Tibial nerve (tissue), 4 donors: ENCODE data around the gene TBC1D22A.

ENCODE experiments used
- EP300 ChIP-seq, 2 donors: sonication (generic); formaldehyde crosslinking; IDR thresholded peaks; one replicate each; pipeline ENCODE4 v1.6.1; 2017; ENCODE audit warnings: antibody characterized with exemption in 2 of 2, mild to moderate bottlenecking in 1 of 2
- POLR2A ChIP-seq, 2 donors: fragments of 450-650 bp; IDR thresholded peaks; one replicate each; pipeline ENCODE4 v1.6.1; 2017; ENCODE audit warnings: antibody characterized with exemption in 2 of 2, mild to moderate bottlenecking in 2 of 2, moderate library complexity in 2 of 2
- TF ChIP-seq, protein P1 (sequence below), 5 experiments: fragments of 200-600 bp in 3 of 5; fragments of 450-650 bp in 2 of 5; sonication (generic) in 3 of 5; IDR thresholded peaks; one replicate each; pipeline ENCODE4 v1.5.1; 2016 to 2019; ENCODE audit warnings: antibody characterized with exemption in 5 of 5, mild to moderate bottlenecking in 3 of 5, moderate library complexity in 2 of 5

DNA sequence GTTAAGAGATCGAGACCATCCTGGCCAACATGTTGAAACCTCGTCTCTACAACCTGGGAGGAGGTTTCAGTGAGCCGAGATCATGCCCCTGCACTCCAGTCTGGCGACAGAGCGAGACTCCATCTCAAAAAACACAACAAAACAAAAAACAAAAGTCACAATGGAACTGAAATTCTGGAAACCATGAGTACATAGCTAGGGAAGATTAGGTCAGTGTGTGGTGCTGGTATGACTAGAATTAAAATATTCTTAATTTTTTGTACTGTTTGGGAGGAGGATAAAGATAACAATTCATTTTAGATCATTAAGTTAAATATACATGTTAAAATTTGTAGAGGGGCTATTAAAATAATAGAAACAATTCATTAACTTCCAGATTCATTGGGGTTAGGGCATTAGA, 344.4 kb downstream of the TBC1D22A start:
- TF ChIP-seq, protein P1, sequence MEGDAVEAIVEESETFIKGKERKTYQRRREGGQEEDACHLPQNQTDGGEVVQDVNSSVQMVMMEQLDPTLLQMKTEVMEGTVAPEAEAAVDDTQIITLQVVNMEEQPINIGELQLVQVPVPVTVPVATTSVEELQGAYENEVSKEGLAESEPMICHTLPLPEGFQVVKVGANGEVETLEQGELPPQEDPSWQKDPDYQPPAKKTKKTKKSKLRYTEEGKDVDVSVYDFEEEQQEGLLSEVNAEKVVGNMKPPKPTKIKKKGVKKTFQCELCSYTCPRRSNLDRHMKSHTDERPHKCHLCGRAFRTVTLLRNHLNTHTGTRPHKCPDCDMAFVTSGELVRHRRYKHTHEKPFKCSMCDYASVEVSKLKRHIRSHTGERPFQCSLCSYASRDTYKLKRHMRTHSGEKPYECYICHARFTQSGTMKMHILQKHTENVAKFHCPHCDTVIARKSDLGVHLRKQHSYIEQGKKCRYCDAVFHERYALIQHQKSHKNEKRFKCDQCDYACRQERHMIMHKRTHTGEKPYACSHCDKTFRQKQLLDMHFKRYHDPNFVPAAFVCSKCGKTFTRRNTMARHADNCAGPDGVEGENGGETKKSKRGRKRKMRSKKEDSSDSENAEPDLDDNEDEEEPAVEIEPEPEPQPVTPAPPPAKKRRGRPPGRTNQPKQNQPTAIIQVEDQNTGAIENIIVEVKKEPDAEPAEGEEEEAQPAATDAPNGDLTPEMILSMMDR (IDR thresholded peaks at IDR 0.05): no peak
- TF ChIP-seq POLR2A (IDR thresholded peaks at IDR 0.05) (no peak), EP300 (IDR thresholded peaks at IDR 0.05) (no peak)
